Spleen (tissue), 7 donors: ENCODE measurements around the gene TACC2.
A peak's percentile ranks its signal among the peaks of the same experiment; 100 is the strongest.

Experiments
- CTCF ChIP-seq, 11 experiments: fragments of 200-600 bp in 7 of 11; fragments of 450-650 bp in 4 of 11; sonication (generic) in 4 of 11; IDR thresholded peaks in 8 of 11; conservative IDR thresholded peaks in 3 of 11; 1 replicate in 7 of 11; 2 replicates in 4 of 11; pipeline versions ENCODE4 v1.4.0 to v1.8.0; 2016 to 2021; ENCODE audit warnings: antibody characterized with exemption in 11 of 11, inconsistent platforms in 4 of 11, mild to moderate bottlenecking in 1 of 11
- POLR2A ChIP-seq, 3 donors: fragments of 450-650 bp; IDR thresholded peaks; one replicate each; pipeline ENCODE4 v1.5.1; 2017; ENCODE audit warnings: antibody characterized with exemption in 3 of 3, mild to moderate bottlenecking in 1 of 3
- donor health status: DM: no; HTN: no; CAD: no; lungs with moderate emphysema.
- donor health status: DM: no; HTN: no; CAD: no.
- donor health status: DM: no; HTN: no; CAD: no.

GRCh38 chr10:122112625-122113160 is 123.7 kb downstream of the TACC2 start:
- TF ChIP-seq CTCF (IDR thresholded peaks at IDR 0.05 in 8 of 11, conservative IDR thresholded peaks at IDR 0.05 in 3 of 11) (peak in 3 of 11 experiments; percentile 12 to 34 (median 15)), POLR2A (IDR thresholded peaks at IDR 0.05) (no peak)
